ENCODE results near the gene GLCCI1. TPM values are rescaled to one million over a fixed set of nuclear protein-coding genes. Genes with fewer than 3 reads are reported as not detected.

The GLCCI1 gene
- total RNA-seq, 1 experiment from 2014 or later = 4.0 TPM

DNA sequence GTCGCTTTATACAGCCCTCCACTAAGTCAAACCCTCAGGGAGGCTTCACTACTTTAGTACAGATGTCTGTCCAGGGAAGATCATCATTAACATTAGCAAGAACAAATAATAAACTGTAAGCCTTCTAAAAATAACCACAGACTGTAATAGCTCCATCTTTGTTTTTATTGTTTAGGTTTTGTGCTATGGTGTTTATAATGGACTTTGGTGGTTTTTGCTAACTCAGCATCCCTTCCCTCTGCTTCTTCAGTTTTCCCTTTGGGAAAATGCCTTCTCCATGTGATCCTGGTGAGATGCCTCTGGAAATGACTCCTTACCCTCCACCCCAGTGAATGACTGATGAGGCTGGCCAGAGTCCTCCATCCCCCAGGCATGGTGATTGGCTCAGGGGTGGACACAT is 162.1 kb downstream of the GLCCI1 start:
- DNase-seq (ENCODE audit: low spot score) = no peak

DNA sequence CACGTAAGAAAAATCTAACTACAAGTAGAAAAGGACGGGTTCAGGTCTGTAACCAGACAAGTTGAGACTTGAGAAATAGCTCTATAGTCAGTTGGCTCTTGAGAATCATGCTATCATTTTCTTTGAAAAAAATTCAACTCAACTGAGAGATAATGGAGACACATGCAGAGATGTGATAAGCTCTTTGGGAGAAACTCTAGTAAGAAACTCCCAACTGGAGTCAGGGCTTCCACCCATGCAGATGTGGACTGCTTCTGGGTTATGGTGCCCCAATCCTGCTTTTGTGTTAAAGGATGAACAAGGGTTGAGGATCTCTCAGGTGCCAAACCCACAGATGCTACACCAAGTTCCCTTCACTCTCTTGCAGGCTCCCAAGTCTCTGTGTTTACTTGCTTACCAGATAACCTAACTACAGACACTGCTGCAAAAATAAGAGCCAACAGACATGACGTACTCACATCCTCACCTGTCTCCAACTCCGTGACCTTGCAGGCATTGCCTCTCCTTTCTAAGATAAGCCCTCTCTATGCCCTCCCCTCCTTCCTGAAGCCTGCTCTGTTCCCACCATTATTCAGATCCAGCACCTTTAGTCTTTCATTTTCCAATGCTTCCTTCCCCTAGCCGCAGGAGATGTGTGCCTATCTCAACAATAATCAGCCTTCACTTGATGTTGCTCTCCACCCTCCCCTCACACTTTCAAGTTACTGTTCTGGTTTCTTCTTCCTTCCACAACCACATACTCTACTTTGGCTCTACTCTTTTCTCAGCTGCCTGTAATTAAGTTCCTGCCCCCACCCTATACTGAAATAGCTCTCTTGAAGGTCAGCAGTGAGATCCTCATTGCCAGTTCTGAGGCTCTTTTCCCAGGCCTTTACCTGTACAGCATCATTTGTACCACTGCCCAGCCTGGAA is 163.4 kb downstream of the GLCCI1 start:
- no peak for DNase-seq (ENCODE audit: low spot score)

DNA sequence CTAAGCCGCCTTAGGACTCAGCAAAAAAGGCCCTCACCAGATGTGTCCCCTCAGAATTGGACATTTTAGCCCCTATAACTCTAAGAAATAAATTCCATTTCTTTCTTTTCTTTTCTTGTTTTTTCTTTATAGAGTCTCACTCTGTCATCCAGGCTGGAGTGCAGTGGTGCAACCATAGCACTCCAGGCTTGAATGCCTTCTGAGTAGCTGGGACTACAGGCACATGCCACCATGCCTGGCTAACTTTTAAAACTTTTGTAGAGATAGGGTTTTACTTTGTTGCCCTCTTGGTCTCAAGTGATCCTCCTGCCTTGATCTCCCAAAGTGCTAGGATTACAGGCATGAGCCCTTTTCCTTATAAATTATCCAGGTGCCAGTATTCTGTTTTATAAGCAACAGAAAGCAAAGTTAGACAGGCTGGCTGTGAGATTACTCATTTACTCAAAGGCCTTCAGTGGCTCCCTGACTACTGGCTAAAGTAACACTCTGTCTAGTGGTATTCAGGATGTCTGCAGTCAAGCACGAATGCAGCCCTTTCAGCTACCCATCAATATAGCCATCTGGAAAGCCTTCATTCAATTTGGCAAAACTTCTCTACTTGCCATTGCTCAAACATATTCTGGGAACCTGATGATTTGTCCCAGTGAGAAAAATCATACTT is 164.7 kb downstream of the GLCCI1 start:
- no peak for DNase-seq (ENCODE audit: low spot score)

DNA sequence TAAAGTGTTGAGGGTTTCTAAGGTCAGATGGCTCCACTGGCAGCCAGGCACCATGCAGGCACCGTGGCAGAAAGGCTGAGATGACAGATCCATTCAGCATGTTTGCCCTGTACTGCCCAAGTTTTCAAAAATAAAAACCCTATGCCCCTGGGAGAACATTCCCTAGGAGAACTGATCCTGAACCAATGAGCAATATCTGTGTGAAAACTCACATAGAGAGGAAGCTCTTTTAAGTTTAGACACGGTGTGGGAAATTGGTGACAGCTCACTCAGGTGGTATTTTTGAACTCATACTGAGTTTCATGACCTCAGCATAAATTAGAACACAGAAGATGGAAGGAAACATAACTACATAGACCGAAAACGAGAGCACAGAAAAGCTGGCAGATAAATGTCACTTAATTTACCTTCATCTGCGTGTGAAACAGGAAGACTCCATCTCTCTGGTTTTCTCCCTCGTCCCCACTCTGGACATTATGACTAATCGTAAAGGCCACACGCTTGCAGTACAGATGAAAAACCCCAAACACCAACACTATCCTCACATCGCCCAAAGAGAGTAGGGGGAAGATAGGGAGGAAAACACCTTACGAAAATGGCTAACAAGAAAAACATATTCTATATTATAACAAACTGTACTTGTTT is 165.6 kb downstream of the GLCCI1 start:
- no peak for DNase-seq (ENCODE audit: low spot score)

DNA sequence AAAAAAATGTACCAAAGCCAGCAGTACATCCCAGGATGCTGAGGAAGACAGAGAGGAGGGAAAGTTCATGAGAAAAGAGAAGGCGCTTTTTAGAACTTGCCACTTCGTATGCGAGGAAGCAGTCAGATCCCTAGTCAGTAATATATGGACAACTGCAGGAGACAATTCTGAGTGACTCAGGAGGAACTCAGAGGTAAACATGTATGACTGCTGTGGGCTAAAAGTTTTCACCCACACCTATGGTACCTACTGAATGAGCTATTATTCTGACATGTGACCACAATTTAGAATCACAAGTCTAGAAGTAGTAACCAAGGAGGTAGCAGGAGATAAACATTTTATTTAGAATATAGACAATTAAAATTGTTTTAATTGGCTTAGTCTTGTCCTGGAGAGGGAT is 166.8 kb downstream of the GLCCI1 start:
- DNase-seq (ENCODE audit: low spot score) = no peak

DNA sequence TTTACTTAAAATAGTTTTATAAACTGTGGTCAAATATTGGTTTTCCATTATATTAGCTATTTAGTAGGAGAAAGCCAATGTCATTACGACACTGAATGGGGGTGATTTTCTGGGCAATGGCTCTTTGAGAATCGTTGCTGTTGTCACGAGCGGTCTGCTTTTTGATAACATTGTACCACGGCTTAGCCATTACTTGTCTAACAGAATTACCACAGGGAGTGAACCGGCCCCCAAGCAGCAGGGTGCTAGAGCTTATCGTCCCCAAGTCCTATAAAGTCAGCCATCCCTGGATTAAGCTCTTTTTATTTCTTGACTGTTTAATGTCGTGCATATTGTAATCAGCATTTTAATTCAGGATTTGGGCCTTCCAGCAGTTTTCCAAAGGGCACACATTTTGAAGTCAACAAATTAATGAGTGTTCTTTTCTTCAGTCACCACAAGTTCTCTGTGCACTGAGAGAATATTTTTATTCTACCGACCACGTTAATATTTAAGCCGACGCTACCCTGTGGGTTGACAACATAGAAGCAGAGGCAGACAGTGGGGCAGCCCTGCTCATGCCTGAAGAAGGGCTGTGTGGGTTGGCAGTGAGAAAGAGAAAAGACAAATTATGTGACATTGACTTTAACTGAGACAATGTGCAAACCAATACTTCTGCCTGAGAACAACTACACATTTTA is 167.6 kb downstream of the GLCCI1 start:
- no peak for DNase-seq (ENCODE audit: low spot score)
